ENCODE measurements around the gene PTAR1.

PTAR1 gene

DNA sequence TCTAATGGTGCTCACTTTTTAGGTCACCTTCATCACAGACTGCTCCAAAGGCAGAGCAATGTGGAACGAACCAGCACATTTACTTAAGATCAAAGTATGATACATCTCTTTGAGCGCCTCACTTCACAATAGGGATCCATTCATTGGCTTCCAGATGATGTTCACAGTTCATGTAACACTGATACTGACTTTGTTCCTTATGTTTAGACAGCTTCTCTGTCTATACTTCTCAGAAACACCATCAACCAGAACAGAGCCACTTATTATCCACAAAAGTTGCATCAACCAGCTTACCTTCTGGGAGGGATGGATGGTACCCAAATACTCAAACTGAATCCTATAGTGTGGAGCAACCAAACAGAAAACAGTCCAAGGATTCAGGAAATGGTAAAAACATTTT is 4.6 kb downstream of the PTAR1 start:
- H3K9me3 ChIP-seq (ENCODE audit: control insufficient read depth in 1 of 2, low read length in 2 of 2): no peaks in the 10 kb centered on the region
- no peak overlapping the region for H3K4me3 ChIP-seq (ENCODE audit: low read depth in 1 of 2, low read length in 2 of 2)
- no peaks in the 10 kb centered on the region for H3K27me3 ChIP-seq (ENCODE audit: control insufficient read depth in 1 of 2, insufficient read depth in 2 of 2, low read length in 2 of 2)
- peaks cover 5 to 9% of the 10 kb centered on the region in 2 donors for H3K4me1 ChIP-seq (ENCODE audit: control insufficient read depth in 1 of 2, insufficient read depth in 2 of 2, low read length in 2 of 2)
- no peak overlapping the region for H3K9ac ChIP-seq (ENCODE audit: low read depth in 1 of 2, low read length in 2 of 2)
- H3K36me3 ChIP-seq (ENCODE audit: control insufficient read depth in 1 of 2, insufficient read depth in 2 of 2, low read length in 2 of 2): no peaks in the 10 kb centered on the region
- H3K27ac ChIP-seq (ENCODE audit: low read depth, low read length): no peak overlapping the region

DNA sequence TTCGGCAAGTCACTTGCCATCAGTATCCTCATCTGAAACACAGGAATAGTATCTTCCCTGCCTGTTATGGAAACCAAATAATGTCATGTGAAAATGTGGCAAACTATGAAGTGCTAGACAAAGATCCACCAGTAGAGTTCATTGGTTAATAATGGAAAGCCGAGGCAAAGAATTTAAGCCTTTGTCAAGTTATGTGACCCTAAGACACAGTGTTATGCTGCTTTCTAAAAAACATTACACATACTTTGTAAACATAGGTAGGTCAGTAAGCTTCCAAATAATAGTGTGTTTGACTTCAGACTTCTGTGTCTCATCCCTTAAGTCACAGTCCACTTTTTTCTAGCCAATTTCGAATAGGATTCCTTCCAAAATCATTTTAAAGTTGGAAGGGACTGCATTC is 6.0 kb downstream of the PTAR1 start:
- H3K9ac ChIP-seq (ENCODE audit: low read depth in 1 of 2, low read length in 2 of 2): no peak overlapping the region
- peaks cover 4 to 9% of the 10 kb centered on the region in 2 donors for H3K4me1 ChIP-seq (ENCODE audit: control insufficient read depth in 1 of 2, insufficient read depth in 2 of 2, low read length in 2 of 2)
- no peak overlapping the region for H3K4me3 ChIP-seq (ENCODE audit: low read depth in 1 of 2, low read length in 2 of 2)
- H3K27me3 ChIP-seq (ENCODE audit: control insufficient read depth in 1 of 2, insufficient read depth in 2 of 2, low read length in 2 of 2): no peaks in the 10 kb centered on the region
- no peaks in the 10 kb centered on the region for H3K9me3 ChIP-seq (ENCODE audit: control insufficient read depth in 1 of 2, low read length in 2 of 2)
- H3K27ac ChIP-seq (ENCODE audit: low read depth, low read length): no peak overlapping the region
- peaks cover 0 to 5% of the 10 kb centered on the region in 2 donors for H3K36me3 ChIP-seq (ENCODE audit: control insufficient read depth in 1 of 2, insufficient read depth in 2 of 2, low read length in 2 of 2)

DNA sequence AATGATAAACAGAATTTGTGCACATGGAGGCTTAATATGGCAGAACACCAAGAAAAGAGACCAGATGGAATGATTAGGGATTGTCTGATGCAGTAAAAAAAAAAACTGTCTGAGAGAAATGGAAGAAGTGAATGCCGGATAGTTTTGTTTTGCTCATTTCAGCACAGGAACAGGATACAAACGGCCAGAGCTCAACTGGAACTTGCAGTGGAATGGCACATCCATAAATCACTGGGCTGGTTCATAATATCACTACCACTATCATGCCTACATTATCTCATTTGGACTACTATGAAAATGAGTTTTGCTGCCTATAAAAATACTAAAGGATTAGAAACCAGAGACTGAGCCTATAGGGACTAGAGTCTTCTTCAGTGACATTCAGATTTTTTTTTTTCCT is 9.7 kb downstream of the PTAR1 start:
- H3K9me3 ChIP-seq (ENCODE audit: control insufficient read depth in 1 of 2, low read length in 2 of 2): no peaks in the 10 kb centered on the region
- peaks cover 0 to 14% of the 10 kb centered on the region in 2 donors for H3K4me1 ChIP-seq (ENCODE audit: control insufficient read depth in 1 of 2, insufficient read depth in 2 of 2, low read length in 2 of 2)
- H3K9ac ChIP-seq (ENCODE audit: low read depth in 1 of 2, low read length in 2 of 2): no peak overlapping the region
- no peak overlapping the region for H3K27ac ChIP-seq (ENCODE audit: low read depth, low read length)
- H3K27me3 ChIP-seq (ENCODE audit: control insufficient read depth in 1 of 2, insufficient read depth in 2 of 2, low read length in 2 of 2): no peaks in the 10 kb centered on the region
- no peak overlapping the region for H3K4me3 ChIP-seq (ENCODE audit: low read depth in 1 of 2, low read length in 2 of 2)
- peaks cover 0 to 10% of the 10 kb centered on the region in 2 donors for H3K36me3 ChIP-seq (ENCODE audit: control insufficient read depth in 1 of 2, insufficient read depth in 2 of 2, low read length in 2 of 2)

DNA sequence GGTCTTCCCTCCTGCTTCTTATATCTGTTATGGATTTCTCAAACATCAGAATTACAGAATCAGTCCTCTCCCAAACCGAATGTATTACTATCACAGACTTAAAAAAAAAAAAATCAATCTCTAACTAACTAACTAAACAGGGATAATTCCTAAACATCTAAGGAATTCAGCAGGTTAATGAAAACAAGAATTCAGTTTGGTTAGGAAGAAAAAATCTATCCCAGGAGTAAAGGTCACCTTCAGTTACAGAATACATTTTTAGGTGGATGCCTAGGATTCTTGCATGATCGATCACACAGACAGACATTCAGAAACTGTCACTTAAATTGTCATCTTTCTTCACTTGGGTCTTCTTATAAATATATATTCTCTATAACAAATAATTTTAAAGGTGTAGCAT is 11.5 kb downstream of the PTAR1 start:
- no peak overlapping the region for H3K9ac ChIP-seq (ENCODE audit: low read depth in 1 of 2, low read length in 2 of 2)
- H3K4me3 ChIP-seq (ENCODE audit: low read depth in 1 of 2, low read length in 2 of 2): no peak overlapping the region
- H3K4me1 ChIP-seq (ENCODE audit: control insufficient read depth in 1 of 2, insufficient read depth in 2 of 2, low read length in 2 of 2): peaks cover 0 to 14% of the 10 kb centered on the region in 2 donors
- H3K9me3 ChIP-seq (ENCODE audit: control insufficient read depth in 1 of 2, low read length in 2 of 2): no peaks in the 10 kb centered on the region
- no peaks in the 10 kb centered on the region for H3K27me3 ChIP-seq (ENCODE audit: control insufficient read depth in 1 of 2, insufficient read depth in 2 of 2, low read length in 2 of 2)
- H3K27ac ChIP-seq (ENCODE audit: low read depth, low read length): no peak overlapping the region
- H3K36me3 ChIP-seq (ENCODE audit: control insufficient read depth in 1 of 2, insufficient read depth in 2 of 2, low read length in 2 of 2): peaks cover 0 to 10% of the 10 kb centered on the region in 2 donors

DNA sequence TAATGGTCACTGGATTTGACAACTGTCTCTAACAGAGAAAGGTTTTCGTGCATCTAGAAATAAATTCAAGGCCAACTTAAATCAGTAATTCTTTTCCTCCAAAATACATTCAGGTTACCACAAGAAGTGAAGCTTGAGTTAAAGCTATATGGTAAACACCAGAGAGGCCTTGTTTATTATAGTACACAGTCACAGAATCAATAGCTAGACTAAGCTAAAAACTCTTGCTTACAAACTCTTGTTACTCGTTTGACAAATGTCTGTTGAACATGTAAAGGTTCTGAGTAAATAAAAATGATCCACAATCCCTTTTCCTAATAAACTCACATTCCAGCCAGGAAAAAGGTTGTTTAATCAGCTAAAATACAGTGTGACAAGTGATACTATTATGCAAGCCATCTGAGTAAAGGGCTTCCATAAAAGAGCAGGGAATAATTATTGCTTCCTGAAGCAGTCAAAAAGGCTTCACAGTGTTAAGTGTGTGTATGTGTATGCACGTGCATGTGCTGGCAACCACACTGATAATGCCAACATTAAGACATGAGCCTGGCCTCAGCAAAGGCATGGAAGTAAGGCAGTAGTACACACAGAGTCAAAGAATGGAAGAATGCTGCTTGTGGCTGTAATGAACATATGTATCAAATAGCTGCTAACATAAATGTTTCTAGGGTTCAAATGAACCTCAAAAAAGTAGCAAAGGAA is 12.8 kb downstream of the PTAR1 start:
- H3K4me3 ChIP-seq (ENCODE audit: low read depth in 1 of 2, low read length in 2 of 2): no peak overlapping the region
- no peak overlapping the region for H3K9ac ChIP-seq (ENCODE audit: low read depth in 1 of 2, low read length in 2 of 2)
- peaks cover 0 to 10% of the 10 kb centered on the region in 2 donors for H3K36me3 ChIP-seq (ENCODE audit: control insufficient read depth in 1 of 2, insufficient read depth in 2 of 2, low read length in 2 of 2)
- no peaks in the 10 kb centered on the region for H3K9me3 ChIP-seq (ENCODE audit: control insufficient read depth in 1 of 2, low read length in 2 of 2)
- H3K27ac ChIP-seq (ENCODE audit: low read depth, low read length): no peak overlapping the region
- no peaks in the 10 kb centered on the region for H3K27me3 ChIP-seq (ENCODE audit: control insufficient read depth in 1 of 2, insufficient read depth in 2 of 2, low read length in 2 of 2)
- H3K4me1 ChIP-seq (ENCODE audit: control insufficient read depth in 1 of 2, insufficient read depth in 2 of 2, low read length in 2 of 2): peaks cover 0 to 9% of the 10 kb centered on the region in 2 donors

DNA sequence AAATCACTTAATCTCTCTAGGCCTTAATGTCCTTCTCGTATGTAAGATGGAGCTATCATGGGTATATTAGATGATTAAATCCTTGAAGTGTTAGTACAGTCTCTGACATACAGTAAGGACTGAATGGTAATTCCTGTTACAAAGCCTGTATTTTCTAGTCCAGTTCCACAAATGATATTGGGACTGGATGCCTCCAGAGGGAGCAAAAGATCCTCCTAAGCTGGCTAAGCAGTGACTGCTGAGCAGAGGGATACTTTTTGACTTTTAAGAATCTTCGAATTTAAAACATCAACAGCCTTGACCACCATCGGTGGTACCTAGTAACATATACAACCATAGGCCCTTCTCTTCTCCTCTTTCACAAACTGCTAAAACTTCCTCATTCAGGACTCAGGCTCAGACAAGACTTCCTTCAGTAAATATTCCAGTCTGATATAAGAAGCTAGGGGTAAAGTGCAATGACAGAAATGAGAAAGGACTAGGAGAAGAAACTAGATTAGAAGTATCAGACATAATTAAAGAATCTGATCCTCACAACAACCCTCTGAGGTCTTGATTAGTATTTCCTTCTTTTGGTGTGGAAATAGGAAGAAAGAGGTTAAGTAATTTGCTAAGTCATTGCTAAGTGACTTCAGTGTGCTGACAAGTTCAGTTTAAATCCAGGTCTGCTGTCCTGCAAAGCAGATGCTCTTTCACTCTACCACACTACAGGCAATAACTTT is 13.9 kb downstream of the PTAR1 start:
- Histone ChIP-seq H3K9me3 (ENCODE audit: control insufficient read depth in 1 of 2, low read length in 2 of 2) (no peaks in the 10 kb centered on the region), H3K27ac (ENCODE audit: low read depth, low read length) (no peak overlapping the region), H3K36me3 (ENCODE audit: control insufficient read depth in 1 of 2, insufficient read depth in 2 of 2, low read length in 2 of 2) (peaks cover 0 to 10% of the 10 kb centered on the region in 2 donors), H3K4me3 (ENCODE audit: low read depth in 1 of 2, low read length in 2 of 2) (no peak overlapping the region), H3K4me1 (ENCODE audit: control insufficient read depth in 1 of 2, insufficient read depth in 2 of 2, low read length in 2 of 2) (peaks cover 0 to 9% of the 10 kb centered on the region in 2 donors), H3K27me3 (ENCODE audit: control insufficient read depth in 1 of 2, insufficient read depth in 2 of 2, low read length in 2 of 2) (no peaks in the 10 kb centered on the region), H3K9ac (ENCODE audit: low read depth in 1 of 2, low read length in 2 of 2) (no peak overlapping the region)

DNA sequence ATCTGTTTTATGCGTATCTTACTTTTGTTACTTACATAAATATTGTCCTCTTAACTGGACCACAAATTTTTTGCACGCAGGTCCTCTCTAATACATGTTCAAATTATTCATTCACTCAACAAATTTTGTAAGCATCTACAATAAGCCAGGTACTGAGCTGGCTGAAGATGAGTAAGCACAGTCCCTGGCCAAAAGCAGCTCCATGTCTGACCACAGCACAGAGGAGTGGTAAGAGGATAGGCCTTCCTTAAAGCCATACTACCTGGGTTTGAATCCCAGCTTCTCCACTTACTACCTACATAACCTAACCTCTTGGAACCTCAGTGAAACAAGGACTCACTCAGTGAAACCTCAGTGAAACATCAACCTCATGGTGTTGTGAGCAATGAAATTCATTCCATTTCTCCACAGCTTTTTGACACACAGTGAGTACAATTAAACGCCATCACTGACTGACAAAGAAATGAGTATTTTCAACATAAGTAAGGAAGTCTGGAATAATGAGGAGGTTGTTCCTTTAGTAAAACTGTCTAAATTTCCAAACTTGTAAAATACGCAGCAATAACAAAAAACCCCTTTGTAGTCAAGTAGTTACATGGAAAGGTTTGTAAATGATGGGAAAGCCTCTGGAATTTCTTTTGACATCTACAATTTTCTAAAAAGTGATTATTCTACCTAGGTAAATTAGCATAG is 15.0 kb downstream of the PTAR1 start:
- Histone ChIP-seq H3K27me3 (ENCODE audit: control insufficient read depth in 1 of 2, insufficient read depth in 2 of 2, low read length in 2 of 2) (no peaks in the 10 kb centered on the region), H3K27ac (ENCODE audit: low read depth, low read length) (no peak overlapping the region), H3K9me3 (ENCODE audit: control insufficient read depth in 1 of 2, low read length in 2 of 2) (no peaks in the 10 kb centered on the region), H3K4me1 (ENCODE audit: control insufficient read depth in 1 of 2, insufficient read depth in 2 of 2, low read length in 2 of 2) (peaks cover 0 to 9% of the 10 kb centered on the region in 2 donors), H3K9ac (ENCODE audit: low read depth in 1 of 2, low read length in 2 of 2) (no peak overlapping the region), H3K4me3 (ENCODE audit: low read depth in 1 of 2, low read length in 2 of 2) (no peak overlapping the region), H3K36me3 (ENCODE audit: control insufficient read depth in 1 of 2, insufficient read depth in 2 of 2, low read length in 2 of 2) (peaks cover 6 to 10% of the 10 kb centered on the region in 2 donors)

DNA sequence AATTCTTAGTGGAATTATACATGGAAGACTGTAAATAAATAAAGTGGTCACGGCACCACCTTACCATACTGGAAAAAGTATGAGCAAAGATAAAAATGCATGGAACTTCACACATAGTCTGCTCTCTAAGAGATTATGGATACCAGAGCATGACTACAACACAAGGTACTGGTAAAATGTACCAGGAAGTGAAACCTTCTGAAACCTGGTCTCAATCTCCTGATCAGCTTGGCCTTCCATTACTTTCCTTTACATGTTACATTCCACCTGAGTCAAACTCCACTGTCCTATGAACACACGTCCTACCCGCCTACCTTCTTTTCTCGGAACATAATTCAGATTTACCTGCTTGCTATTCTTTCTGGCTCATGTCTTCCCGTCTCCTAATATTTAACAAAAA is 15.9 kb downstream of the PTAR1 start:
- H3K9me3 ChIP-seq (ENCODE audit: control insufficient read depth in 1 of 2, low read length in 2 of 2): no peaks in the 10 kb centered on the region
- peaks cover 5 to 8% of the 10 kb centered on the region in 2 donors for H3K36me3 ChIP-seq (ENCODE audit: control insufficient read depth in 1 of 2, insufficient read depth in 2 of 2, low read length in 2 of 2)

DNA sequence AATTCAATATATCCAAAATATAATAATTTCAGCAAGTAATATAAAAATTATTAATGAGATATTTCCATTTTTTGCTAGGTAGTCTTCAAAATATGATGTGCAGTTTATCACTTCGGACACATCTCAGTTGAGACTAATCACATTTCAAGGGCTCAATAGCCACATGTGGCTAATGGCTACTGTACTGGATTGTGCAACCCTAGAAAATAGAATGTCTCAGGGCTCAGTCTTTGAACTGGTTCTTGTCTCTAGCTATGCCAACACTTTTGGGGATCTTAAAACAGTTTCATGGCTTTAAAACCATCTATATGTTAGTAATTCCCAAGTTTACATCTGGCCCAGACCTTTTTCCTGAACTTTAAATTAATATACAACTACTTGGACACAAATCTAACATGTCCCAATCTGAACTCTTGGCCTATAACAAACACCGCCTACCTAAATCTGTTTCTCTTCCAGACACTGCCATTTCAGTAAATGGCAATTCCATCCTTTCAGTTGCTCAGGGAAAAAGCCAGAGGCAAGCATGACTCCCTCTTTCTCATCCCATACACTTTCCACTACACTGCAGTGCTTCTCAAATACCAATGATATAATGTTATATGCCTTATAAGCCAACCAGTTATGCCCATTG is 18.8 kb downstream of the PTAR1 start:
- peaks cover 0 to 9% of the 10 kb centered on the region in 2 donors for H3K36me3 ChIP-seq (ENCODE audit: control insufficient read depth in 1 of 2, insufficient read depth in 2 of 2, low read length in 2 of 2)
- no peak overlapping the region for H3K9ac ChIP-seq (ENCODE audit: low read depth in 1 of 2, low read length in 2 of 2)
- no peak overlapping the region for H3K4me3 ChIP-seq (ENCODE audit: low read depth in 1 of 2, low read length in 2 of 2)
- peaks cover 0 to 5% of the 10 kb centered on the region in 2 donors for H3K4me1 ChIP-seq (ENCODE audit: control insufficient read depth in 1 of 2, insufficient read depth in 2 of 2, low read length in 2 of 2)
- no peaks in the 10 kb centered on the region for H3K27me3 ChIP-seq (ENCODE audit: control insufficient read depth in 1 of 2, insufficient read depth in 2 of 2, low read length in 2 of 2)
- H3K27ac ChIP-seq (ENCODE audit: low read depth, low read length): no peak overlapping the region
- H3K9me3 ChIP-seq (ENCODE audit: control insufficient read depth in 1 of 2, low read length in 2 of 2): no peaks in the 10 kb centered on the region

More for the DNA sequence above, 15.9 kb downstream of the PTAR1 start:
- Histone ChIP-seq H3K4me1 (ENCODE audit: control insufficient read depth in 1 of 2, insufficient read depth in 2 of 2, low read length in 2 of 2) (peaks cover 0 to 9% of the 10 kb centered on the region in 2 donors), H3K27me3 (ENCODE audit: control insufficient read depth in 1 of 2, insufficient read depth in 2 of 2, low read length in 2 of 2) (no peaks in the 10 kb centered on the region), H3K4me3 (ENCODE audit: low read depth in 1 of 2, low read length in 2 of 2) (no peak overlapping the region), H3K9ac (ENCODE audit: low read depth in 1 of 2, low read length in 2 of 2) (no peak overlapping the region), H3K27ac (ENCODE audit: low read depth, low read length) (no peak overlapping the region)

DNA sequence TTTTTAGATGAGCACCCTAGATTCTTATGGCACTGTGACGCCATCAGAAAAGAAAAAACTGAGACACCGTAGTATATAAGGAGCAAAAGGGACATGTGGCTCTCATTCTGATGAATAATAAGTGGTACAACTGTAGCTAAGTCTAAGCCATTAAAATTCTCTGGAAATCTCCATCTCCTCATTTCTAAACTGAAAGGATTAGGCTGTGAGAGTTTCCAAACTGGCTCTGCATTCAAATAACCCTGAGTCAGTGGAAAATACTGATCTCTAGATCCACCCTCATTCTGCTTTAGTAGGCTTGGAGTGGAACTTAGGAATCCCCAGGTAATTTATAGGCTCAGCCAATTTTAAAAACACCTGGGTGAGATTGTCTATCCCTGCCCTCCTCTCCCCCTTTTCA is 28.5 kb downstream of the PTAR1 start:
- peaks cover 33 to 51% of the 10 kb centered on the region in 2 donors for H3K36me3 ChIP-seq (ENCODE audit: control insufficient read depth in 1 of 2, insufficient read depth in 2 of 2, low read length in 2 of 2)

More for the DNA sequence above, 28.5 kb downstream of the PTAR1 start:
- H3K9me3 ChIP-seq (ENCODE audit: control insufficient read depth in 1 of 2, low read length in 2 of 2): no peaks in the 10 kb centered on the region
- no peak overlapping the region for H3K9ac ChIP-seq (ENCODE audit: low read depth in 1 of 2, low read length in 2 of 2)
- no peaks in the 10 kb centered on the region for H3K4me1 ChIP-seq (ENCODE audit: control insufficient read depth in 1 of 2, insufficient read depth in 2 of 2, low read length in 2 of 2)
- H3K27me3 ChIP-seq (ENCODE audit: control insufficient read depth in 1 of 2, insufficient read depth in 2 of 2, low read length in 2 of 2): no peaks in the 10 kb centered on the region
- no peak overlapping the region for H3K4me3 ChIP-seq (ENCODE audit: low read depth in 1 of 2, low read length in 2 of 2)
- H3K27ac ChIP-seq (ENCODE audit: low read depth, low read length): no peak overlapping the region
